Fibroblast of lung (primary cell): Measurements from ENCODE around the gene MSANTD1. TPM values are rescaled to one million over a fixed set of nuclear protein-coding genes. Genes with fewer than 3 reads are reported as not detected.

Experiments used
- DNase-seq, 2 donors: peaks; one replicate each; pipeline versions ENCODE4 v3.0.0 to v3.0.0-alpha.2; 2010; ENCODE audit warnings: low read depth in 2 of 2
- H2AFZ ChIP-seq: 2 replicates; pipeline ENCODE4 v1.5.1; 2012; ENCODE audit warnings: low read length, control low read depth, inconsistent platforms
- H3K27ac ChIP-seq: 2 replicates; pipeline ENCODE4 v1.5.1; 2011; ENCODE audit warnings: low read length, control low read depth; ENCODE audit not compliant: insufficient read depth
- H3K27me3 ChIP-seq: 2 replicates; pipeline ENCODE4 v1.5.1; 2011; ENCODE audit warnings: mild to moderate bottlenecking, low read length; ENCODE audit not compliant: control insufficient read depth, insufficient read depth
- H3K36me3 ChIP-seq: 2 replicates; pipeline ENCODE4 v1.5.1; 2011; ENCODE audit warnings: low read length; ENCODE audit not compliant: control insufficient read depth, insufficient read depth
- H3K4me1 ChIP-seq: 2 replicates; pipeline ENCODE4 v1.5.1; 2011; ENCODE audit warnings: low read length; ENCODE audit not compliant: control insufficient read depth, insufficient read depth; ENCODE audit errors: extremely low read depth
- H3K4me2 ChIP-seq: 2 replicates; pipeline ENCODE4 v1.5.1; 2011; ENCODE audit warnings: low read length, control low read depth; ENCODE audit not compliant: insufficient read depth; ENCODE audit errors: extremely low read depth
- H3K4me3 ChIP-seq, 4 experiments: fragments of 200-600 bp in 1 of 4; sonication (generic) in 1 of 4; replicated peaks in 1 of 4; 2 replicates each; pipeline ENCODE4 v1.5.1; 2011 to 2016; ENCODE audit warnings: low read length in 4 of 4, low read depth in 3 of 4, mild to moderate bottlenecking in 3 of 4, control low read depth in 2 of 4, inconsistent platforms in 1 of 4, mixed read lengths in 1 of 4; ENCODE audit not compliant: insufficient read depth in 1 of 4; ENCODE audit errors: control extremely low read depth in 1 of 4
- H3K79me2 ChIP-seq: 2 replicates; pipeline ENCODE4 v1.5.1; 2012; ENCODE audit warnings: mild to moderate bottlenecking, low read length, inconsistent platforms; ENCODE audit not compliant: control insufficient read depth, insufficient read depth
- H3K9ac ChIP-seq: 2 replicates; pipeline ENCODE4 v1.5.1; 2011; ENCODE audit warnings: mild to moderate bottlenecking, low read length, control low read depth; ENCODE audit not compliant: insufficient read depth
- H3K9me3 ChIP-seq: 2 replicates; pipeline ENCODE4 v1.5.1; 2012; ENCODE audit warnings: low read depth, low read length; ENCODE audit not compliant: control insufficient read depth, insufficient read depth
- H4K20me1 ChIP-seq: 2 replicates; pipeline ENCODE4 v1.5.1; 2011; ENCODE audit warnings: low read length; ENCODE audit not compliant: control insufficient read depth, insufficient read depth; ENCODE audit errors: extremely low read depth
- EZH2 ChIP-seq: IDR thresholded peaks from 2 replicates; pipeline ENCODE4 v1.5.1; 2012; ENCODE audit warnings: low read length, control low read depth, mild to moderate bottlenecking; ENCODE audit errors: missing control alignments
- polyA plus RNA-seq, 2 donors: library from polyadenylated mRNA; depleted of rRNA in 1 of 2; stranded (reverse) in 1 of 2; unstranded in 1 of 2; fragments of >200 nt; gene quantifications; 2 replicates each; pipeline ENCODE4 v1.2.1, GENCODE V29; 2011 to 2012; ENCODE audit warnings: missing spikeins in 1 of 2
- total RNA-seq: library from RNA; depleted of rRNA; stranded (reverse); fragments of >200 nt; gene quantifications from 2 replicates; pipeline ENCODE4 v1.2.1, GENCODE V29; 2014
- TF ChIP-seq, protein P1 (sequence below), 2 donors: IDR thresholded peaks in 1 of 2; conservative IDR thresholded peaks in 1 of 2; 1 replicate in 1 of 2; 2 replicates in 1 of 2; pipeline ENCODE4 v1.5.1; 2011 to 2012; ENCODE audit warnings: low read length in 2 of 2, control low read depth in 1 of 2, inconsistent platforms in 1 of 2, low read depth in 1 of 2, mild to moderate bottlenecking in 1 of 2

MSANTD1 gene
- total and polyA plus RNA-seq, 2 donors (not counting 1 experiment from before 2014, with no cell fraction given) = 0.50 TPM; not detected in 1

DNA sequence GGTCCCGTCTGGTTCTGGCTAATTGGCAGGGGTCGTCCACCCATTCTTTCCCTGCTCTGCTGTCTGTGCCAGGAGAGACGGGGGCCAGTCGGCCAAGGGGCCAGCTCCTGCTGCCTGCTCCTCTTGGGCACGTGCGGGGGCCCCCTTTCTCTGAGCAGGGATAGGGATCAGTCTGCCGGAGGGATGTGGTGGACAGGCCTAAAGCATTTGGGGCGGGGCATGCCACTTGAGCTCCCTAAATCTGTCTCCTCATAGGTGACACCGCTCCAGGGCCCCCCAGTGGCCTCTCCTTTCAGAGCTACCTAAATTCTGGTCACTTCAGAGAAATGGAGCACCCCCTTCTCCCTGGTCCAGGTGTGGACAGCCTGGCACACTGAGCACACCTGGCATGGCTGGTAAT lies 4.2 kb upstream of the MSANTD1 start:
- Histone ChIP-seq H3K79me2 (no peaks in the 10 kb centered on the region), H3K4me1 (peaks cover 2% of the 10 kb centered on the region), H3K4me3 (no peak overlapping the region), H3K27me3 (no peaks in the 10 kb centered on the region), H3K9me3 (no peaks in the 10 kb centered on the region), H3K9ac (no peak overlapping the region), H3K4me2 (no peak overlapping the region), H2AFZ (no peak overlapping the region), H3K27ac (no peak overlapping the region), H3K36me3 (peaks cover 5% of the 10 kb centered on the region), H4K20me1 (no peaks in the 10 kb centered on the region)
- DNase-seq = no peak
- TF ChIP-seq, protein P1, sequence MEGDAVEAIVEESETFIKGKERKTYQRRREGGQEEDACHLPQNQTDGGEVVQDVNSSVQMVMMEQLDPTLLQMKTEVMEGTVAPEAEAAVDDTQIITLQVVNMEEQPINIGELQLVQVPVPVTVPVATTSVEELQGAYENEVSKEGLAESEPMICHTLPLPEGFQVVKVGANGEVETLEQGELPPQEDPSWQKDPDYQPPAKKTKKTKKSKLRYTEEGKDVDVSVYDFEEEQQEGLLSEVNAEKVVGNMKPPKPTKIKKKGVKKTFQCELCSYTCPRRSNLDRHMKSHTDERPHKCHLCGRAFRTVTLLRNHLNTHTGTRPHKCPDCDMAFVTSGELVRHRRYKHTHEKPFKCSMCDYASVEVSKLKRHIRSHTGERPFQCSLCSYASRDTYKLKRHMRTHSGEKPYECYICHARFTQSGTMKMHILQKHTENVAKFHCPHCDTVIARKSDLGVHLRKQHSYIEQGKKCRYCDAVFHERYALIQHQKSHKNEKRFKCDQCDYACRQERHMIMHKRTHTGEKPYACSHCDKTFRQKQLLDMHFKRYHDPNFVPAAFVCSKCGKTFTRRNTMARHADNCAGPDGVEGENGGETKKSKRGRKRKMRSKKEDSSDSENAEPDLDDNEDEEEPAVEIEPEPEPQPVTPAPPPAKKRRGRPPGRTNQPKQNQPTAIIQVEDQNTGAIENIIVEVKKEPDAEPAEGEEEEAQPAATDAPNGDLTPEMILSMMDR (conservative IDR thresholded peaks at IDR 0.05 in 1 of 2, IDR thresholded peaks at IDR 0.05 in 1 of 2; ENCODE audit: low read depth in 1 of 2, low read length in 2 of 2) = no peak
- no peak for TF ChIP-seq EZH2

DNA sequence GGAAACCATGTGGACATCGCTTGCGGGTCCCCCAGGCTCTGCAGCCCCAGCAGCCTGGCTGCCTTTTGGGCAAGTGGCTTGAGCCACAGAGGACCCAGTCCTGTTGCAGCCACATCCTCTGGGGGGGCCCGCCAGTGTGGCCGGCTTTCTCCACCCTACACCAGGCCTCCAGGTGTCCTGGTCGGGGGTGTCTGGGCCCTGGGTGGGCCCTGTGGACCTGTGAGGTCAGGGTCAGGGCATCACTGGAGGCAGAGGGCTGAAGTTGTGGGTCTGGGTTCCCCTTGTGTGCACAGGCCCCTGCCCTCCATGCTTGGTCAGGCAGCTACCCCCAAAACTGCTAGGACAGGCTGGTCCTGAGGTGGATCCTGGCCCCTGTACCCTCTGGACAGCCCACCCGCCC lies 3.3 kb upstream of the MSANTD1 start:
- Histone ChIP-seq H3K9me3 (no peaks in the 10 kb centered on the region), H3K9ac (no peak overlapping the region), H3K27ac (no peak overlapping the region), H3K27me3 (no peaks in the 10 kb centered on the region), H3K36me3 (peaks cover 5% of the 10 kb centered on the region), H3K4me2 (no peak overlapping the region), H3K4me3 (no peak overlapping the region), H2AFZ (no peak overlapping the region), H3K79me2 (no peaks in the 10 kb centered on the region), H4K20me1 (no peaks in the 10 kb centered on the region), H3K4me1 (peaks cover 2% of the 10 kb centered on the region)
- TF ChIP-seq, protein P1 (conservative IDR thresholded peaks at IDR 0.05 in 1 of 2, IDR thresholded peaks at IDR 0.05 in 1 of 2; ENCODE audit: low read depth in 1 of 2, low read length in 2 of 2) = no peak
- TF ChIP-seq EZH2 = no peak
- DNase-seq = no peak

DNA sequence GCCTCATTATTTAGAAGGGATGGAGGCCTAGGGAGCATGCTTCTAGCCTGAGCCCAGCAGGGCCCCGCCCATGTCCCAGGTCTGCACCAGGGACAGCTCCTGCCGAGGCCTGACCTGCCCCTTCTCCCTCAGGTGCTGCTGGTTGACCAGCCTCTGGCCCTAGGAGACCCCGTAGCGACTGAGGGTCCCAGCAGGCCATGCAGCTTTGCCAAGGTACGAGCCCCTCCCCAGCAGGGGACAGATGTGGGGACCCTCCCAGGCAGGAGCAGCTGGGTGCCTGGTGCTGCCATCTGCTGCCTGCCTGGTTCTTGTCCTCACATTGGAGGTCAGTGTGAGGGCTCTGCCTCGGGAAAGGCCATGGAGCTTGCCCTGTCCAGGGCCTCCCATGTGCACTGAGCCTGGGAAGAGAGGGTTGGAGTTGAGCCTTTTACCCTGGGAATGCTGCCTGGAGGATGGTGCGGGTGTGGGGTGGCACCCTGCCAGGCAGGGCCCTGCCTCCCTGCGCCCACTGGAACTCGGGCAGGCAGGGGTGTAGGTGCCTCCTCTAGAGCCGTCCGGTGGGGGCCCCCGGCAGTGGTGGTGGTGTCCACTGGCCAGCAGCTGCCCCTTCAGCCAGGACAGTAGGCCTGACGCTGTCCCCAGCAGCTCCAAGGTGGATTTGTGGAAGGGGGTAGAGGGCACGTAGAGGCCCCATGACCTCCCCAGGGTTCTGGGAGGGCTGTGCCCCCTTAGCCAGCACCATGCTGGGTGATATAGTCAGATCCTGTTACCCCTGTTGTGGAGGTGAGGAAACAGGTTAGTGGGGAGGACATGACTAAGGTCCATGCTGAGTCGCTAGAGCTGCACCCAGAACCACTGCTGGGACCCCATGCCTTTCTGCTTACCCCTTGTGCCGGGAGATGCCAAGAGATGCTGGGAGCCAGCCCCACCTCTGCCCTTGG lies 2.2 kb upstream of the MSANTD1 start:
- no peak overlapping the region for H3K4me3 ChIP-seq
- H3K4me1 ChIP-seq = no peaks in the 10 kb centered on the region
- H4K20me1 ChIP-seq = no peaks in the 10 kb centered on the region
- no peak overlapping the region for H3K4me2 ChIP-seq
- H3K27ac ChIP-seq = no peak overlapping the region
- H3K27me3 ChIP-seq = no peaks in the 10 kb centered on the region
- no peak overlapping the region for H3K9ac ChIP-seq
- DNase-seq = no peak
- no peaks in the 10 kb centered on the region for H3K9me3 ChIP-seq
- no peaks in the 10 kb centered on the region for H3K79me2 ChIP-seq
- H3K36me3 ChIP-seq = peaks cover 3% of the 10 kb centered on the region
- no peak for TF ChIP-seq EZH2
- TF ChIP-seq, protein P1 (conservative IDR thresholded peaks at IDR 0.05 in 1 of 2, IDR thresholded peaks at IDR 0.05 in 1 of 2; ENCODE audit: low read depth in 1 of 2, low read length in 2 of 2) = peak in 1 of 2 donors; percentile 8
- H2AFZ ChIP-seq = no peak overlapping the region
